HS-27A (cell line): ENCODE measurements around the gene NT5C.

Experiments
- DNase-seq: peaks from one replicate; pipeline ENCODE4 v3.0.0-alpha.2; 2012; ENCODE audit warnings: low read depth, missing footprints

Gene NT5C

DNA sequence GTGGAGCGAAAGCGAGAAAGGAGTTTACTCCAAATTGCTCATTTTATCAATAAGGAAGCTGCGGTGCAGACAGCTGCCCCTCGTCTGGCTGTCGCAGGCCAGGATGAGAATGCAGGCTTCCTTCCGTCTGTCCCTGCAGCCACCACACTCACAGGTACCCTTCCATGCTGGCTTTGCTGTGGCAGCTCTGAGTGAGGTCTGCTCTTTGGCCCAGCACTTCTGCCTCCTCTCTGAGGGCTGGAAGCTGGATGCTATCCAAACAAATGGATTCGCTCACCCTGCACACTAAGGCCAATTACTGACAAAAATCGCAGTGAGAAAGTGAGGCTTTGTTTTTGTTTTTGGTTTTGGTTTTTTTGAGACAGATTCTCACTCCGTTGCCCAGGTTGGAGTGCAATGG, 14.8 kb downstream of the NT5C start:
- DNase-seq = no peak

DNA sequence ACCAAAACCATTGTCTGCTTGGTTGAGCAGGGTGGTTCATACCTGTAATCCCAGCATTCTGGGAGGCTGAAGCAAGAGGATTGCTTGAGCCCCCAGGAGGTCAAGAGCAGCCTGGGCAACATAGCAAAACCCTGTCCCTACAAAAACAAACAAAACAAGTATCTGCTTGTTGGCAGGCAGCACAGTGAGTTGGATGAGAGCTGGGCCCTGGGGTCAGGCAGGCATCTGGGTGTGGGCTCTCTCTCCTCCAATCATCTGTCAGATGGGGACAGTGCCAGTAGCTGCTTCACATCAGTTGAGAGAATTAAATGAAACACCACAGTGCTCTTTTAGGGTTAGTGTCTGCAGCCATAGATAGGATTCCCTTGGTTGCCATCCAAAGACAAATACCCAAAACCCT, 16.0 kb downstream of the NT5C start:
- no peak for DNase-seq

DNA sequence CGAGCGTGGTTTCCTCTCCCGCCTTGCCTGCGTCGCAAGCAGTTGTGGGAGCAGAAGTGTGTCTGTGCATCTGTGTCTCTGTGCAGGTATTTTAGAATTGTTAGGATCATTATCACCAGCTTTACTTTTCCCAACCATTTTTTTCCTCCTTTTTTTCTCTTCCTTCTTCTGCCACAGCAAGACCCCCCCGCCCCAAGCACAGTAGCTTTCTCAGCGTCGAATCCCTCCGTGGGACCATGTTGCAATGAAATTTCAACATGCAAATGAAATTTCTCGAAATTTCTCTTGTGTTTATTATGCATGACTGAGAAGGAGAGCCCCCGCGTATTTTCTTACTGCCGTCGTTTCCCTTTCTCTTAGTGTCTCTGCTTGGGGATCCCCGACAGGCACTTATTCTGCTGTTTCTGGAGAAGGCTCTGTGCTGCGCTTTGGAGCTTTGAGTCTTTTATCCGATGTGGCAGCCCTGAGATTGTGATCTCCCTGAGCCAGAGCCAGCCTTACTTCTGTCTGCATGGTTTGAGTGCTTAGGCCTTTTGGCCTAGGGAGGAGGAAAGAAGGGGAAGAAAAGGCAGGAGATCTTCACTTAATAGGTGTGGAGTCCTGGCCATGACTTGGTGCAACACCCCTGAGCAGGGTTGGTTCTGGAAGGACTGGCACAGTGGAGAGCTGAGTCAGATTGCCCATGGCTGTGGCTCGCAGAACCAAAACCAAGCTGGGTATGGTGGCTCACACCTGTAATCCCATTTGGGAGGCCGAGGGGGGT, 16.8 kb downstream of the NT5C start:
- no peak for DNase-seq

DNA sequence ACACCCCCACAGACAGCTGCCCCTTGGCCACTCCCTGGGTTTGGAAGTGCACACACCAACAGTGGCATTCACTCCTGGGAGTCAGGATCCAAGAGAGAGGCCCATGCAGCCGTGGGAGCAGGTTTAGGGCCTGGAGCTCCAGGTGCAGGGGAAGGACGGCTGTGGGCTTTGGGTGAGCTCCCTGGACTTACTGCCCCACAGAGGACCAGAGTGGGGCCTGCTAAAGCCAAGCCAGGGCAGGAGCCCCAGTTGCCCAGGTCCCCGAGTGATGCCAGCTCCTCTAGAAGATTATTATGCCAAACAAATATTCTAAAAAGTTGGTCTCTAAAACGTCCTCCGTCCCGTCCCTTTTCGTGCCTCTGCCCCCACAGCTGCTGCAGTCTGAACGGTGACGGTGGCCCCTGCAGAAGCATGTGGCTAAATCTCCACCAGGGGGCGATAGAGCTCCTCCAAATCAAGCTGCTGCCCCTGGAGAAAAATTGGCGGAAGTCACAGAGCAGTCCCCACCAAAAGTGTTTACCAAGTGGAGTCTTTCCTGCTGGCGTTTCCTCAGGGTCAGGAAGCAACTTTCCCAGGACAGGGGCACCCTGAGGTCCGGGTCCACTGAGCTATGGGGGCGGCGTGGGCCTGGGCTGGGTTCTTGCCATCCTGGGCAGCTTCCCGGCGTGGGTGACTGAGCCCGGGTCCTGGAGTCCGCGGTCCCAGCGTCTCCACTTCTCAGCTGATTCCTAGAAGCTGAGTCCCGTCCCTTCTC, 17.6 kb downstream of the NT5C start:
- peak; percentile 55 for DNase-seq

DNA sequence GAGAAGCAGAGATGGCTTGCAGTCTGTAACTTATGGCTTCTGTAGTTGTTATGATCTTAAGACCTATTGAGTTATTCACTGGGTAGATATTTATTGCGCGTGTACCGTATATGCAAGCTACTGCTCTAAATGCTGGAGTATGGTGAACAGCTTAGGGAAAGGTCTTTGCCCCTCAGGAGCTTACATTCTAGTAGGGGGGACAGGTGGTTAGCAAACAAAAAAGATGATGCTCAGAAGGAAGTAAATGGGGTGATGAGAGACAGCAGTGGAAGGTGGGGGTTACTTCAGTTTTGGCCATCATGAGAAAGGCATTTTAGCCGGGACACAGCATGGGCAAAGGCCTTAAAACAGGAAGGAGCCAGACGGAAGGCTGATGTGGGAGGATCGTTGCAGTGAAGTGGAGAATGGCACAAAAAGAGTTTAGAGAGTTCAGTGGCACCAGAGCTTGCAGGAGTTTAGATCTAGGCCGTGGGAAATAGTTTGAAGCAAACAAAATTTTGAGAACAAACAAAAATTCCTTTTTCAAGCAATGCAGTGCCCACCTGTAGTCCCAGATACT, 19.7 kb downstream of the NT5C start:
- no peak for DNase-seq

DNA sequence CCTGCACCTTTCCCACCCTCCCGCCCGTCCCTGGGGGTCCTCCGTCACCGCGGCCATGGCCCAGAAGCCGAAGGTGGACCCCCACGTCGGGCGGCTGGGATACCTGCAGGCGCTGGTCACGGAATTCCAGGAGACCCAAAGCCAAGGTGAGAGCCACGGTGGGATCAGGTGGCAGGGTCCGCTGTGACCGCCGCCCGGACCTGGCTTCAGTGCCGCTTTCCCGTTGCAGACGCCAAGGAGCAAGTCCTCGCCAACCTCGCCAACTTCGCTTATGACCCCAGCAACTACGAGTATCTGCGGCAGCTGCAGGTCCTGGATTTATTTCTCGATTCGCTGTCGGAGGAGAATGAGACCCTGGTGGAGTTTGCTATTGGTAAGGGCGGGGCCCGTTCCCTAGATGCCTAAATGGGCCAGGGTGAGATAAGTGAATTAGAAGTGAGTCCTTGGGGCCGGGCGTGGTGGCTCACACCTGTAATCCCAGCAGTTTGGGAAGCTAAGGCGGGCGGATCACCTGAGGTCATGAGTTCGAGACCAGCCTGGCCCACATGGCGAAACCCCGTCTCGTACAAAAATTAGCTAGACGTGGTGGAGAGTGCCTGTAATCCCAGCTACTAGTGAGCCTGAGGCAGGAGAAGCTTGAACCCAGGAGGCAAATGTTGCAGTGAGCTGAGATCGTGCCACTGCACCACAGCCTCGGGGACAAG, 21.2 kb downstream of the NT5C start:
- DNase-seq = no peak

DNA sequence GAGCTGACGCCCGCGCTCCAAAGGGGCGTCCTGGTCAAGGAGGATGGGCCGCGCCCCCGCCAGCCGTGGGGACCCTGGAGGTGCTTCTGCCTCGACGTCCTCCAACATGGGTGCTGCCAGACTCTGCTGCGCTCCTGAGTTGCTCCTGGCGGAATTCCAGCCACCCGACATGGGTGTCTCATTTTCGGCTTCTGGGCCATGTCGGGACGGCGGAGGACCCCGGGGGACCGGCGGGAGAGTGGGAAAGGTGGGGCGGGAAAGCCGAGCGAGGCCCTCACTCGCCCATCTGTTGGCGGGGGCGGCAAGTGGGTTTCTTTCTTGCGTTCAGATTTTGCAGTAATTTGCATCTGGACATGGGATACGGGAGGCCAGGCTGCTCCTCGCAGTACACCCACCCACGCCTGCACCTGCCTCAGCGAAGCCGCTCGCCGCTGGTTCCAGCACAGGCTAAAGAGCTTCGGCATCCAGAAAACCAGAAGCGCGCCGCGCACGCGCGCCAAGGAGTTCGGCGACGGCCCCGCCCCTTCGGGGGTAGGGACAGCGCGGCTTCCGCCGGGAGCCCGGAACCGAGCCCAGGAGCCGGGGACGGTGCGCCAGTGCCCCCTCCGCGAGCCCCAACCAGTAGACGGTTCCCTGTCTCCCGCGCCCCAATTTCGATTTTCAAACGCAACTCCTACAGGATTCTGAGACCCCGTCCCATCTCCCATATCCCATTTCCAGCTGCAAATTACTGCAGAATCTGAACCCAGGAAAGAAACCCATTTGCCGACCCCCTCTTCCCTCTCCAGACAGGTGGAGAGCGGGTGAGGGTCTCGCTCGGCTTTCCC, 21.9 kb downstream of the NT5C start, which contains the start of gene ARMC7:
Gene ARMC7, plus strand, starts transcription at position 563 of the 827 bp plus-strand sequence. CDS start 320 bp downstream, outside the sequence.
- peak; percentile 53 for DNase-seq

DNA sequence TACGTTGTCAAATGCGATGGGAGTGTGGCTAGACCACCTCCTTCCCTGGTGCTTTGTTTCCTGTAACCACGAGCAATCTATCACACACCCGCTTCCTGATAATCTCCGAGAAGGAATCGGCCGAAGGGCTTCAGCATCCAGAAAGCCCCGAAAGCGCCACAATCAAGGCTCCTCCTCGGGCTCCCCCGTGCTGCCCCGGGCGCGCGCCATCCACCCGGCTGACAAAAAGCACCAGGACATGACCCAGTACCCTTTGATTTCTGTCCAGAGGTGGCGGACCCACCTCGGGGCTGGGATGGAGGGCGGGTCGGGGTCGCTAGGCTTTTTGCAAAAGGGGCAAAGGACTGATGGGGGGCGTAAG, 22.5 kb downstream of the NT5C start:
- DNase-seq = no peak

DNA sequence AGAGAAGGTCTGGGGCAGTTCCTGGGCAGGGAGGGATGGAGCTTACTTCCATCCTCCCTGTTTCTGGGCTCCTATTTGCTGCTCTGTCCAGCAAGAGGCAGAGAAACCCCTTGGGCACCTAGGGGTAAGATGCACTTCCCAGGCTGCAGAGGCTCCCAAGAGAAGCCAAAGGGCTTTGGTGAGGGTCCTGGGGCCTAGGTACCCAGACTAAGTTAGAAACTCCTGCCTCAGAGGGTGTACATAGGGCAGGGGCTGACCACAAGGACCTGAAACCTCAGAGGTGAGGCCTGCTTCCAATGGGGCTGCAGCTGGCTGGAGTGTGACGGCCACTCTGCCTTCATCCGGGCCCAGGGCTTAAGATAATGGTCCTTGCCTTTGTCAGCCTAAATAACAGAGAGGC, 23.3 kb downstream of the NT5C start:
- DNase-seq = no peak

DNA sequence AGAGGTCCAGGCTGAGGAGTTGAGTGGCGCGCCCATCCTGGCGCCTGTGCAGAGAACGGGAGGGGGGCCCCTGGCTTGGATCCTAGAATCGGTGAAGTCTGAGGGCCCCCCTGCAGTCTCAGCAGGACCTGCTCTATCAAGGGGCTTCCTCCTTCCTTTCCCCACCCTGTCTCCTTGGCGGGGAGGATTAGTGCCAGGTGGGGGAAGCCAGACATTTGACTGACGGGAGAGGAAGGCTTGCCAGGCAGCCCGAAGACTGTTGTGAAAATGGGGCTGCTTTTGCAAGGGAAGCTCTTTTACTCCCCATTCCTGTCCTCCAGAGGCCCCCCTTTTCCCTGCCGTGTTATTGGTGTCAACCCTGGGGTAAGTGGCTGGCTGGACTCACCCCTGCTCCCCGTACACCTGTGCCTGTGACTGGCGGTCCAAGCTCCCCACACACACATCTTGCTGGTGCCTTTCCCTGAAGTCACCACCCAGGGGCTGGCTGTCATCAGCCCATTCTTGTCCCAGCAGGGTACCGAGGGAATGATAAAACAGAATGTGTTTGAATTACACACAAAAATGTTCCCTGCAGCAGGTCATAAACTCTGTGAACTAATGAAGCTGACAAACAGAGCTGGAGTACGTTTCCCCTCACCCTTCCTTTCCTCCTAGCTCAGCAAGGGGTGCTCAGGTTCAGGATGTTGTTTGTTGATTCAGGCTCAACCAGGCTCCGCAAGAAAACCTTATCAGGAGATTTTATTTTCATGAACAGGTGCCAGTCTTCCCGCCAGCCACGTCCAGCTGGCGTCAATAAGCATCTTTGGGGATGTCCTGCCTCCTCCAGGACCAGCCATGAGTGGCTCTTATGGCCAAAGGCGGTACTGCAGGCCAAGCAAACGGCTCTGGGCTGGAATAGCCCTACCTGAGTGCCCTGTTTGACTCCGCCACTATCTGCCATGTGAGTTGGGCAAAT, 26.1 kb downstream of the NT5C start:
- no peak for DNase-seq

DNA sequence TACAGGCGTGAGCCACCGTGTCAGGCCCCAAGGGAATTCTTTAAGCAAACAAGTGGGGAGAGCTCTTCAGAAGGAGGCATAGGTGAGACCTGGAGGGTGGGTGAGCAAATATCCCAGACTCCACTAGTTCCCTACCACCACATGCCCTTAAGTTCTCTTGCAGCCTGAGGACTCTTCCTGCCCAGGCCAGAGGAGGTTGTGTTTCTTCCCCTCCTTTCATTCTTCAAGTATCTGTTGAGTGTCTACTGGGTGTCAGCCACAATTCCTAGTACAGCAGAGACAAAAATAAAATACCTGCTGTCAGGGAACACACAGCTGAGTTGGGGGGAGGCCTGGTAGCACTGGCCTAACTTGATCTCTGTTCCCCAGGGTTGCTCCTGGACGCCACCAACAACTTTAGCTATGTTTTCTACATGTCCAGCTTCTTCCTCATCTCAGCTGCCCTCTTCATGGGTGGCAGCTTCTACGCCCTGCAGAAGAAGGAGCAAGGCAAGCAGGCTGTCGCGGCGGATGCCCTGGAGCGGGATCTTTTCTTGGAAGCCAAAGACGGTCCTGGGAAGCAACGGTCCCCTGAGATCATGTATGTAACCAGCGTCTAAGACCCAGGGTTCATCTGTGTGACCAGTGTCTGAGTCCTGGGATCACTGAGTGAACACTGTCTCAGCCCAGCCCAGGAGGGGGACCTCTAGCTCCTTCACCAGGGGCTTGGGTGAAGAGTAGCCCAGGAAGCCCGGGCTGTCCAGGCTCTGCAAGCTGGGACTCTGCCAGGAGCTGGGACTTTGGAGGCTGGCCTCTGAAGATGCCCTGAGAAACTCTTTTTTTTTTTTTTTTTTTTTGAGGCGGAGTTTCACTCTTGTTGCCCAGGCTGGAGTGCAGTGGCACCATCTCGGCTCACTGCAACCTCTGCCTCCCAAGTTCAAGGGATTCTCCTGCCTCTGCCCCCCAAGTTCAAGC, 27.7 kb downstream of the NT5C start:
- no peak for DNase-seq

DNA sequence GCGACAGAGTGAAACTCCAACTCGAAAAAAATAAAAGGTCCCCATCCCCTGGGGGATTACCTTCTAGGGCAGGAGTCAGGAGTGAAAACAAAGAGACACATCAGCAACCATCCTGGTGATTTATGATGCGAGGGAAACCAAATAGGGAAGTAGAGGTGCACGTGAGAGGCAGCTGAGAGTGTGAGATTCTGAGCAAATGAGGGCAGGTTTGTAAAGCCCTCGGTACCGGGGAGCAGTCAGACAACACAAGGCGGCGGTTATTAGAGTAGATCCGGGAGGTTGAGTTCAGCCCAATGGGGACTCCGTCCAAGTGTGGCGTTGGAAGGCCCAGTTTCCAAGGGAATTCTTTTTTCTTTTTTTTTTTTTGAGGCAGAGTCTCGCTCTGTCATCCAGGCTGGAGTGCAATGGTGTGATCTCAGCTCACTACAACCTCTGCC, 29.1 kb downstream of the NT5C start:
- DNase-seq = no peak

DNA sequence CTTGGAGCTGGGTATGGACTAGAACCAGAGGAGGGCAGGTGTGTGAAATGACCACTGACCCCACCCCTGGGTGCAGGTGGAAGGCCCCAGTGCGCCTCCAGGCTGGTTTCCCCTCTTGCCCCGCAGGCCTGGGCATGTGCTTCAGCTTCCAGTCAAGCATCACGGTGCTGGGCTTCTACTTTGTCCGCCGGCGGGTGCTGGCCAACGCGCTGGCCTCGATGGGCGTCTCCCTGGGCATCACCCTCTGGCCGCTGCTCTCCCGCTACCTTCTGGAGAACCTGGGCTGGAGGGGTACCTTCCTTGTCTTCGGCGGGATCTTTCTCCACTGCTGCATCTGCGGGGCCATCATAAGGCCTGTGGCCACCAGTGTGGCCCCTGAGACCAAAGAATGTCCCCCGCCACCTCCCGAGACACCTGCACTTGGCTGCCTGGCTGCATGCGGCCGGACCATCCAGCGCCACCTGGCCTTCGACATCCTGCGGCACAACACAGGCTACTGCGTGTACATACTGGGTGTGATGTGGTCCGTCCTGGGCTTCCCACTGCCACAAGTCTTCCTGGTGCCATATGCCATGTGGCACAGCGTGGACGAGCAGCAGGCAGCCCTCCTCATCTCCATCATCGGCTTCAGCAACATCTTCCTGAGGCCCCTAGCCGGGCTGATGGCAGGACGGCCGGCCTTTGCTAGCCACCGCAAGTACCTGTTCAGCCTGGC, 31.5 kb downstream of the NT5C start:
- no peak for DNase-seq

DNA sequence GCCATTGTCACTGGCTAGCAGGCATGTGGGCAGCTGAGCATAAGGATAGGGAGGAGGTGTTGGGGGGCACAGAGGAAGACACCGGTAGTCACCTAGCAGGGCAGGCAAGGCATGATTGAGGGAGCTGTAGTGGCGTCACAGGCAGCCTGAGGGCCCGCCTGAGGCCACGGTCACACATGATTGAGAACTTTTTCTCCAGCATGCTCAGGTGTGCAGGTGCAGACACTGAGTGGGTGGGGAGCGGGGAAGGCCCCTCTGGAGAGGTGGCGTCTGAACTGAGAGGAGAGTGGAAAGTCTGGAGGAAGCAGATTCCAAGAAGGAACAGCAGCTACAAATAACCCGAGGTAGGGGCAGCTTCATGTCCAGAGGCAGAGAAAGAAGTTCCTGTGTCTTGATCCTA, 32.7 kb downstream of the NT5C start:
- no peak for DNase-seq

DNA sequence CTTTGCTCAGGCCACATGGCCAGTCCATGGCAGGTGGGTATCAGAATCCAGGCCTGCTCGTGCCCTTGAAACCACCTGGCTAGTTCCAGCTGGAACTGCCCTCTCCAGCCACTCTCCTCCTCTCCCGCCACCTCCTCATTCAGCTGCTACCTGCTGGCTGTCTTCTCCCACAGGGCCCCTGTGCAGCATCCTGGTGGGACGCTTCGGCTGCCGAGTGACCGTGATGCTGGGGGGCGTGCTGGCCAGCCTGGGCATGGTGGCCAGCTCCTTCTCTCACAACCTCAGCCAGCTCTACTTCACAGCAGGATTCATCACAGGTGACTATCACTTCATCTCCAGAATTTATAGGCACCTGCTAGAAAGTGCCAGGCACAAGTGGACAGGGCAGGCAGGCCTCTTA, 33.7 kb downstream of the NT5C start:
- no peak for DNase-seq

DNA sequence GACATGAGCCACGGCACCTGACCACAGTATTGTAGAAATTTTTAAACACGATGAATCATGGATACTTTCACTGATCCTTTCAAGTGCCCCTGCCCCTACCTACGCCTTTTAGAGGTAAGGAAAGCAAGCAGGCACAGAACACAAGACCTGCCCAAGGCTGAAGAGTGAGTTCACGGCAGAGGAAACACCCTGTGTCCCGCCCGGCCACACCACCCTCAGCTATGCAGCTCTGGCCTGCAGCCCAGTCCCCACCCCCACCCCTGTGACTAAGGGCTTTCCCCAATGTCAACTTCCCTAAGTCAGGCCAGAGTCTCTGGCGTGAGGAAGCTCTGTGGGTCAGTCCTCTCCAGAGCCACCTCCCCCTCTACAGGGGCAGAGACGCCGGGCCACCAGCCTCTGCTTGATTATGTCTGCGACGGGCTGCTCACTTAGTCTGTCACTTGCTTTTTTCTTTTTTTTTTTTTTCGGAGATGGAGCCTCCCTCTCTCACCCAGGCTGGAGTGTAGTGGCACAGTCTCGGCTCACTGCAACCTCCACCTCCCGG, 35.4 kb downstream of the NT5C start:
- DNase-seq = peak; percentile 52

DNA sequence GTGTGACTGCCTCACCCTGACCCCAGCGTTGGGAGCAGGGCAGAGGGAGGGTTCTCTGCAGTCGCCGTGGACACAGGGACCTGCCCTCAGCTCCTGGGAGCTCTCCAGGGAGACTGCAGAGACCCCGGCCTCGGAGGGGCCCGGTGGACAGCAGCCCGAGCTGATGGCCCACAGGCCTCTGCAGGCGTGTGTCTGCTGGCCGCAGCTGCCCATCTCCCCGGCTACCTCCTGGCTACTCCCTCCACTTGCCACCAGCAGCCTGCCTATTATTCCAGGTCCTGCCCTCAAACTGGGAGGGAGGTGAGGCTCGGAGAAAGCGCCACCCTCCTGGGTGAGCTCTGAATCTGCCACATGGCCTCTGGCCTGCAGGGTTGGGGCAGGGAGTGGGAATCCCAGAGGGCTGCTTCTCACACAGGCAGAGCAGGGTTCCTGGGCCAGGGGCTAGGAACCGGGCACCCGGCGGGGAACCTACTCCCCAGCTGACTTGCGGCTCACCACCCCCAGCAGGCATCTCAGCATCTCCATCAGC, 36.6 kb downstream of the NT5C start:
- DNase-seq = no peak

DNA sequence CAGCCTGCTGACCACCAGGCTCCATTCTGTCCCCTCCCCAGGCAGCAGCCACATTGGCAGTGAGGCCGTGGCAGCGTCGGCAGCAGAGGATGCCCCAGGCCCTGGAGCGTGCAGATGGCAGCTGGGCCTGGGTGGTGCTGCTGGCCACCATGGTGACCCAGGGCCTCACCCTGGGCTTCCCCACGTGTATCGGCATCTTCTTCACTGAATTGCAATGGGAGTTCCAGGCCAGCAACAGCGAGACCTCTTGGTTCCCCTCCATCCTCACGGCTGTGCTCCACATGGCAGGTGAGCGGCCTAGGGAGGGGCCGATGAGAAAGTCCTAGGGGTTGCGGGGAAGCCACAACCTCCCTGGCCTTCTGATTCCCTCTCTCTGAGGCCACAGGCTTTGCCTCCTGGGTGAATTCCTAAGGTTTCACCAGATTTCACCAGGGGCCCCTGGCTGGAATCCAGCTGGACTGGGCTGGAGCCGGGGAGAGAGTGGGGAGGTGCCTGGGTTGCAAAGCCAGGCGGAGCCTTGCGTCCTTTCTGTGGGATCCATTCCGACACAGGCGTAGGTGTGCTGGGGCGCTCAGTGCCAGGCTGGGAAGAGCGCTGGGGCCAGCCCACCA, 37.9 kb downstream of the NT5C start:
- DNase-seq = no peak
